Right hindlimb (tissue), 1 donor: ENCODE data around the gene TIGAR.

Experiments used
- DNase-seq: peaks from one replicate; pipeline ENCODE4 v3.0.0-alpha.2; 2018

The TIGAR gene, protein sequence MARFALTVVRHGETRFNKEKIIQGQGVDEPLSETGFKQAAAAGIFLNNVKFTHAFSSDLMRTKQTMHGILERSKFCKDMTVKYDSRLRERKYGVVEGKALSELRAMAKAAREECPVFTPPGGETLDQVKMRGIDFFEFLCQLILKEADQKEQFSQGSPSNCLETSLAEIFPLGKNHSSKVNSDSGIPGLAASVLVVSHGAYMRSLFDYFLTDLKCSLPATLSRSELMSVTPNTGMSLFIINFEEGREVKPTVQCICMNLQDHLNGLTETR

DNA sequence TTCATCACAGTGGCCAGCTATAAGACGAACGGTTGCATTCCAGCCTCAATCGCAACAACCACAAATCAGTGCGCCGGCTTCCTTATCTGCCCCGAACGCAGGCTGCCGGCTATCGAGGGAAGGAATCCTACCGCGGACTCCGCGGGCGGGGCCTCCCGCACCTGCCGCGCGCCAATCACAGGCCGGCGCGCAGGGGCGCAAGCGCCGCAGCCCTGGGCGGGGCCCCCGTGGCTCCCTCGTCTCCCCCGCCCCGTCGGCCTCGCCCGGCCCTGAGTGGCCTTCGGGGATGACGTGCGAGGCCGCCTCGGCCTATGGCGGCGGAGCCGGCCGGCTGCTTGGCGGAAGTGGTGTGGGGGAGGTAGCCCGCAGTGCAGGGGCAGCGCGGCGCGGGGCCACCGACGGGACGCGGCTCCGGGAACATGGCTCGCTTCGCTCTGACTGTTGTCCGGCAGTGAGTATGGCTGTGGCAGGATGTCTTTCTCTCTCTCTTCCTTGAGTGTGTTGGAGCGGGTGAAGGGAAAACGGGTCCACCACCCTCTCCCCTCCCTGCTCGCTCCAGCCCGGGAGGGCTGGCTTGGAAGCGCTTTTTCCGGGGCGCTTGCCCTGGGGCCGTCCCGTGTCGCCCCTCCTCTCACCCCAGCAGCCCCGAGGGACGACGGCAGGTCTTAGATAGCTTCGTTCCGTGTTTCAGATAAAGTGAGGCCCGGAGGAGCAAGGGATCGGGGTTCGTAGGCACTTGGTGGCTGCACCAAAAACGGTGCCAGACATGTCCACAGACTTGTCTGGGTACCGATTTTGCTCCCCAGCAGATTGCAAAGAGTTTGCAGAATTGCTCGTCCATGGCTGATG is at the start of gene TIGAR:
TSS of gene TIGAR (plus strand) at position 361 of the 849 bp plus-strand sequence. CDS start at position 420, 59 bp downstream.
- peak; percentile 95 for DNase-seq

DNA sequence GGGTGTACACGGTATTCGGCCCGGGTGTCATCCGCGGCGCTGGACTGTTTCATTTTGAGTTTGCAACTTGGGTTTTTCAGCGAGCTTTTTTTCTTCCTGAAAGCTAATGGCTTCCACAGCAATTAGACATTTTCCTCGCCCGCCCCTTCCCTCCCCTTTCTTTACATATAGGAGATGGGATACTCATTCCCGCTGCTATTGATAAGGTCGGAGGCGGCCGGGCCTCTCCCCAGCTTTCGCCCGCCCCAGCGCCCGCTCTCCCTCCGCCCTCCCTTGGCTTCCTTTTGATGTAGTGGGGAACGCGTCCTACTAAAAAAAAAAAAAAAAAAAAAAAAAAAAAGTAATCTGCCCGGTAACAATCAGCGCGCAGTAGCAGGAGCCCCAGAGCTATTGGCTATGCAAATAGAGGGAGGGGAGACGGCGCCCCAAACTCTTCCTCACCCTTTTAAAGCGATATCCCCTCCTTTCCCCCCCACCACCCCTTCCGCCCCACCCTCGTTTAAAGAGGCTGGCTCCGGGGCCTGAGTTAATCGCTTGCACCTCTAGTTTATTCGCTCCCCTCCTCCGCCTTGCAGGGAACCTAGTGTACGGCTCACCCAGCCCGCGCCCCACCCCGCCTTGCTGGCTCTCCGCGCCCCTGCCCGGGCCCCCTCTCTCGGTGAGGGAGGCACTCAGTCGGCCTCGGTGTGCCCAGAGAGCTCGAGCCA is 49.1 kb upstream of the TIGAR start:
- peak; percentile 94 for DNase-seq

DNA sequence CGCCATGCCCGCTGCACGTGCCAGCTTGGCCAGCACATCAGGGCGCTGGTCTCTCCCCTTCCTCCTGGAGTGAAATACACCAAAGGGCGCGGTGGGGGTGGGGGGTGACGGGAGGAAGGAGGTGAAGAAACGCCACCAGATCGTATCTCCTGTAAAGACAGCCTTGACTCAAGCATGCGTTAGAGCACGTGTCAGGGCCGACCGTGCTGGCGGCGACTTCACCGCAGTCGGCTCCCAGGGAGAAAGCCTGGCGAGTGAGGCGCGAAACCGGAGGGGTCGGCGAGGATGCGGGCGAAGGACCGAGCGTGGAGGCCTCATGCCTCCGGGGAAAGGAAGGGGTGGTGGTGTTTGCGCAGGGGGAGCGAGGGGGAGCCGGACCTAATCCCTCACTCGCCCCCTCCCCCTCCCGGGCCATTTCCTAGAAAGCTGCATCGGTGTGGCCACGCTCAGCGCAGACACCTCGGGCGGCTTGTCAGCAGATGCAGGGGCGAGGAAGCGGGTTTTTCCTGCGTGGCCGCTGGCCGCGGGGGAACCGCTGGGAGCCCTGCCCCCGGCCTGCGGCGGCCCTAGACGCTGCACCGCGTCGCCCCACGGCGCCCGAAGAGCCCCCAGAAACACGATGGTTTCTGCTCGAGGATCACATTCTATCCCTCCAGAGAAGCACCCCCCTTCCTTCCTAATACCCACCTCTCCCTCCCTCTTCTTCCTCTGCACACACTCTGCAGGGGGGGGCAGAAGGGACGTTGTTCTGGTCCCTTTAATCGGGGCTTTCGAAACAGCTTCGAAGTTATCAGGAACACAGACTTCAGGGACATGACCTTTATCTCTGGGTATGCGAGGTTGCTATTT is 48.4 kb upstream of the TIGAR start:
- DNase-seq, result peak; percentile 86

DNA sequence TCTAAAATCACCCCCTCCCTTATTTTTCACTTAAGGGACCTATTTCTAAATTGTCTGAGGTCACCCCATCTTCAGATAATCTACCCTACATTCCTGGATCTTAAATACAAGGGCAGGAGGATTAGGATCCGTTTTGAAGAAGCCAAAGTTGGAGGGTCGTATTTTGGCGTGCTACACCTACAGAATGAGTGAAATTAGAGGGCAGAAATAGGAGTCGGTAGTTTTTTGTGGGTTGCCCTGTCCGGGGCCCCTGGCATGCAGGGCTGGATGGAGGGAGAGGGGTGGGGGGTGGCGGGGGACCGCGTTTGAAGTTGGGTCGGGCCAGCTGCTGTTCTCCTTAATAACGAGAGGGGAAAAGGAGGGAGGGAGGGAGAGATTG is 47.8 kb upstream of the TIGAR start:
- DNase-seq, result no peak

DNA sequence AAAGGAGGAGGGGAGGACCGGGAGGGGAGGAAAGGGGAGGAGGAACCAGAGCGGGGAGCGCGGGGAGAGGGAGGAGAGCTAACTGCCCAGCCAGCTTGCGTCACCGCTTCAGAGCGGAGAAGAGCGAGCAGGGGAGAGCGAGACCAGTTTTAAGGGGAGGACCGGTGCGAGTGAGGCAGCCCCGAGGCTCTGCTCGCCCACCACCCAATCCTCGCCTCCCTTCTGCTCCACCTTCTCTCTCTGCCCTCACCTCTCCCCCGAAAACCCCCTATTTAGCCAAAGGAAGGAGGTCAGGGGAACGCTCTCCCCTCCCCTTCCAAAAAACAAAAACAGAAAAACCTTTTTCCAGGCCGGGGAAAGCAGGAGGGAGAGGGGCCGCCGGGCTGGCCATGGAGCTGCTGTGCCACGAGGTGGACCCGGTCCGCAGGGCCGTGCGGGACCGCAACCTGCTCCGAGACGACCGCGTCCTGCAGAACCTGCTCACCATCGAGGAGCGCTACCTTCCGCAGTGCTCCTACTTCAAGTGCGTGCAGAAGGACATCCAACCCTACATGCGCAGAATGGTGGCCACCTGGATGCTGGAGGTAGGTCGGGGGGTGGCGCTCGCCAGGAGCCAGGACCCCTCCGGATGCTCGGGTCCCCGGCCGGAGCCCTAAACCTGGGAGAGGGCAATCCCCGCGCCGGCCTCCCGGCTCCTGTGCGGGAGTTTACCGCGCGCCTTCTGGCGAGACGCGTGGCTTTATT is 47.2 kb upstream of the TIGAR start, which contains the start of gene CCND2:
TSS of gene CCND2 (plus strand) at position 111 of the 744 bp plus-strand sequence. CDS start at position 390, 279 bp downstream.
- DNase-seq, result peak; percentile 97

DNA sequence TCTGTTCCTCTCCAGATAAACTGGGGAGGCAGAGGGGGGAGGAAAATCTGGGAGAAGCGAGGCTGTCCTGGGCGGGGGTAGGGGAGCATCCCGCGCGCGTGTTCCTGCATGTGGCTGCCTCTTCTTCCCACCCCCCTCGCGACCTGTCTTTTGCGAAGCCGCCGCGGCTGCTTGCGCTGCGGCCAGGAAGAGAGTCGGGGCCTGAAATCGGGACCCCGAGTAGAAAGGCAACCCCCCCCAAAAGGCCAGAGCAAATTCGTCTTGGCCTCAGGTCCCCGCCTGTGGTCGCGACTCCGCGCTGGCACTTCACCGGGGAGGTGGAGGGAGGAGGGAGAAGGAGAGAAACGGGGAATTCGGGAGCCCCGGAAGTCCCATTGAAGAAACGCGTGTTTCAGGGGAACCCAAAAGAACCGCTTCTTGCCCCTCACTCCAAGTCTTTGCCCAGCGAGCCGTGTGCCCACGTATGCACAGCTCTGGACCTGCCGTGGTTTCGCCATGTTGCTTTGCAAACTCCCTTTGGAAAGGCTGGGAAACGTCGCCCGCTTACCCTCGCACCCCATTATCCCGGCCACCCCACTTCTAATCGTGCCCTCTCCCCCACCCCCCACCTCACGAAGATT is 46.5 kb upstream of the TIGAR start:
- DNase-seq, result peak; percentile 57

DNA sequence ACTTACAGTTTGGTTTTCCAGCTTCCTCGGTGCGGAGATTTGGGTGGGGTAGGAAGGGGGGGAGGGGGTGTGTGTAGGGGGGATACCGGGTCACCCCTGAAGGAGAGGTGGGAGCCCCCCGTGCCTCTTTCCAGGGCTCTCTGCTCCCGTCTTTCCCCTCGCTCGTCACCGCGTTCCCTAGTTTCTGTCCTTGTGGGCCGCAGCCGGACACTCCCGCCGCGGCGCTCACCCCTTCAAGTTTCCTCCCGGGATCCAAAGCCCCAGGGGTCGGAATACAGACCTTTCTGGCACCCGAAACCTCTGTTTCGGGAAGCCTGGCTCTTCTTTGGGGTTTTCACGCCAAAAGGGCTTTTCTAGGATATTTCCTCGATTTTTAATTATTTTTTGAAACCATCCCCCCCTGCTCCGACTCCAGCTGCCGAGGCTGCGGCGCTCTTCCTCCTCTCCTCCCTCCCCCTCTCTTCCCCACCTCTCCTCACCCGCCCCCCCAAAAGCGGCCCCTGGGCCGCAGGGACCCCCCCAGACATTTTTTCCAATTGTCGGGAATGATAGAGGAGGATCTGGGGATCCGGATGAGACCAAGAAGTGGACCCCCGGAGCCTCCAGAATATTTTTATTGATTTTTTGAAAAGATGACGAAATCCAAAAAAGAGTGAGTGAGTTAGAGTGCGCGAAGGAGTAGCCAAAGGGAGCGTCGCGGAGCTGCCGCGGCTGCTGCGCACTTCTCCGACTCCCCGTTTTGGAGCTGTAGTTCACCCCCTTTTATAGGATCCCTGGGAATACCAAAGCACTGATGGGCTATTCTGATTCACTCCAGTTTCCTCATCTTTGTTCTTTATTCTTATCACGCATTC is 45.8 kb upstream of the TIGAR start:
- DNase-seq, result no peak

DNA sequence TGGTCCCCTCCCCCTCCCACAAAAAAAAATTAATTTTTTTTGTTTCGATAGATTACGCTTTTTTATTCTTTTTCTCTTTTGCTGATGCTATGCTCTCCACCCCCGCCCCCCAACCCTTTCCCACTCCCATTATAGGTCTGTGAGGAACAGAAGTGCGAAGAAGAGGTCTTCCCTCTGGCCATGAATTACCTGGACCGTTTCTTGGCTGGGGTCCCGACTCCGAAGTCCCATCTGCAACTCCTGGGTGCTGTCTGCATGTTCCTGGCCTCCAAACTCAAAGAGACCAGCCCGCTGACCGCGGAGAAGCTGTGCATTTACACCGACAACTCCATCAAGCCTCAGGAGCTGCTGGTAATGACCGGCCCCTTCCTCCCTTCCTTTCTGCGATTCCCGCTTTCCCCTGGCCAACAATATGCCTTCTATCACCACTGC is 45.1 kb upstream of the TIGAR start:
- no peak for DNase-seq

DNA sequence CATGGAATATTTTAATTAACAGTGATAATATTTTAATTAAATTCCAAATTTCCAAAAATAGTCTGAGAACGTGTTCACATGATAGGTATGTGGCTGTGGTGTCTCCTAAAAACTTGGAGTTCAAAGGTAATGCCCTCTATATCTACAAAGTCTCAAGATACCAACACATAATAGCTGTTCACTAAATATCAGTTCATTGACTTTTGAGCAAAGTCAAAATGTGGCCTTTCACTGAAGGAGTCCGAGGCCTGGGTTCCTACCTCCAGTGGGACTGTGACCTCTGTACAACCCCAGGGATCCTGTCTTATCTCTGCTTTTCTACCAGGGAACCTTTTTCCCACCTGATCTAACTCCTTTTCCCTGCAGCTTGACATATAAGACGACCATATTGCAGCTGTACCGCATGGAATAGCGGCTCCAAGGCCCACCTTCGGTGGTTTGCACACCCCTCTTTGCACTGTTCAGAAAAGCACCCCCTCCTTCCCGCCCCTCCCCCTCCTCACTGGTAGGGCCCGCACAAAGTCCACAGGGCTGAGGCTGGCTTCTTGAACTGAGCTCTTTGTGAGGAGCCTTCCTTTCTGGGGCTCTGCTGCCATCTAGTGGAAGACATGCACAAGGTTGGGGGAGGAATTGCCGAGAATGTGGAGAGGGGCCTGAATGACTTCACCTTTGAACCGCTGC is 44.3 kb upstream of the TIGAR start:
- peak; percentile 95 for DNase-seq

DNA sequence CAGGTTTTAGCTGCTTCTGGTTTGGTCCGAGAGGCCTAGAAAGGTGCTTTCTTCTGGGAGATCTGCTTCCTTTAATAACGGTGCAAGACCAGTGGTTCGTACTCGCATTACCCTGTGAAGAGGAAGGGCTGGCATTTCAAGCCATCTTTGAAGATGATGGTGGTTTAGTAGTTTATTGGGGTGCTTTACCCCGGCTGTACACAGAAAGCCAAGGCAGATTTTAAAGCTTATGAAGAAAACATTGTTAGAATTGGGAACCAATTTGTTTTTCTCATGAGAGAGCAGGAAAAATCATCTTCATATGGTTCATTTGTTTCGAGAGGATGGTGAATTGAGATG is 43.8 kb upstream of the TIGAR start:
- no peak for DNase-seq

DNA sequence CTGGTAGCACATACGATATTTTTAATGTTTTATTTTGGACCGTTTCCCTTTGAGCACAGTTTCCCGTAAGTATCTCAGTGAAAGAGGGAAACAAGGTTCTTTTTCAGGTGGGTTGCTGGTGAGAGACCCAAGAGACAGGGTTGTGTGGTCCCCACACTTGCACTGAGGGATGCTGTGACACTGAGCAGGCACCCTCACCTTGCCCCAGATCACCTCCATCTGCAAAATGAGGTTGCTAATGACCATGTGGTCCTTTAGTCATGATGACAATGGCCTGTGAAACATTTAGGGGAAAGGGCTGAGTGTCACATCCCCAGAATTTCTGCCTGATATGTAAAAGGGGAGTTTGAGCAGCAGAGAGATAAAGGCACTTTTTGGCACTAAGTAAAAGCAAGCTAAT is 43.2 kb upstream of the TIGAR start:
- DNase-seq, result no peak

DNA sequence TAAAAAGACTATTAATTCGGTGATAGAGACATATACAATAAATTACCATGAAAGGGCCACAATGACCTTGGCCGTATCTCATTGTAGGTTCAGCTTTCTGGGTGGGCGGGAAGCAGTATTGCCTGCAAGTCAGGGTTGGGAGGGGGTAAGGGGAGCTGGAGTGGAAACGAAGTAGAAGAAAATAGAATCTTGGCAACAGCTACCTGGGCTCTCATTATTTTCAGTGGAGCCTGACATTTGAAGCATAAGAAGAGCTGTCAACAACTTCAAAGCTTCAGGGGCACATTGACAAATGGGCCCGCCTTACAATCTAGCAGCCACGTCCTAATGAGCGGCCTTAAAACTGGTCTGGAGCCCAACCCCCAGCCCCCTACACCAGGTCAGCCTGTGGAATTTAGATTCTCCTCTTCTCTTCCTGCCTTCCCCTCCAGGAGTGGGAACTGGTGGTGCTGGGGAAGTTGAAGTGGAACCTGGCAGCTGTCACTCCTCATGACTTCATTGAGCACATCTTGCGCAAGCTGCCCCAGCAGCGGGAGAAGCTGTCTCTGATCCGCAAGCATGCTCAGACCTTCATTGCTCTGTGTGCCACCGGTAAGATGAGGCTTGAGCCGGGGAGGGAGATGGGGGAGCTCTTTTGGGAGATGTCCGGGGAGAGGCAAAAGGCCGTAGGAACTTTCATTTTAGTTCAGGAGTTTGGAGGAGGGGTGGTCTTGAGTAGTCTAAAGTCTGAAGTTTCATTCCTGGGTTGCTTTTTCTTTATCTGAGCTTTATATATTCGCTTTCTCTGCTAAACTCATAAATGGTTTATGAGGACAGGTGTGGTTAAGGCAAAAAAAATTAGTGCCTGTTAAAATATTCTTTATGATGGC is 42.5 kb upstream of the TIGAR start:
- DNase-seq, result no peak

DNA sequence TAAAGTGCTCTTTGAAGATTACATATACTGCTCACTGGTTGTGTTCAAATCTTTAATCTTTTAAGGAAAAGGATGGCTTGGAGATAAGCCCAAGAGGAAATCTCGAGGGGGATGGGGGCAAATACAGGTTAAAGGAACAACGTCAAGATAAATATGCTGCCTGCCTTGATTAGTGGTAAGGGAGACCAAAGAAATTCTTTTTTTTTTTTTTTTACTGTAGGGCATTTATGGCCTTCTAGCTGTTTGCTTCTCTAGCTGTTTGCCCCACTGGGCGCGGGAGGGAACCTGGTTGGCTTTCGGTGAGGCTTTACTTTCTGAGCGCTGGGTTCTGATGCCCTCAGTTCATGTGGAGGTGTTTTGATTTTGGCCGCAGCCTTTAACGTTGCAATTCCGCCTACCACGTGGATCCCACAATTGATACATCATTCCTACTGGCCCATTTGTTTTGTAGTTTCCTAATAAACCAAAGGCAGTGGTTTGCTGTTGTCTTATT is 41.8 kb upstream of the TIGAR start:
- DNase-seq, result no peak

DNA sequence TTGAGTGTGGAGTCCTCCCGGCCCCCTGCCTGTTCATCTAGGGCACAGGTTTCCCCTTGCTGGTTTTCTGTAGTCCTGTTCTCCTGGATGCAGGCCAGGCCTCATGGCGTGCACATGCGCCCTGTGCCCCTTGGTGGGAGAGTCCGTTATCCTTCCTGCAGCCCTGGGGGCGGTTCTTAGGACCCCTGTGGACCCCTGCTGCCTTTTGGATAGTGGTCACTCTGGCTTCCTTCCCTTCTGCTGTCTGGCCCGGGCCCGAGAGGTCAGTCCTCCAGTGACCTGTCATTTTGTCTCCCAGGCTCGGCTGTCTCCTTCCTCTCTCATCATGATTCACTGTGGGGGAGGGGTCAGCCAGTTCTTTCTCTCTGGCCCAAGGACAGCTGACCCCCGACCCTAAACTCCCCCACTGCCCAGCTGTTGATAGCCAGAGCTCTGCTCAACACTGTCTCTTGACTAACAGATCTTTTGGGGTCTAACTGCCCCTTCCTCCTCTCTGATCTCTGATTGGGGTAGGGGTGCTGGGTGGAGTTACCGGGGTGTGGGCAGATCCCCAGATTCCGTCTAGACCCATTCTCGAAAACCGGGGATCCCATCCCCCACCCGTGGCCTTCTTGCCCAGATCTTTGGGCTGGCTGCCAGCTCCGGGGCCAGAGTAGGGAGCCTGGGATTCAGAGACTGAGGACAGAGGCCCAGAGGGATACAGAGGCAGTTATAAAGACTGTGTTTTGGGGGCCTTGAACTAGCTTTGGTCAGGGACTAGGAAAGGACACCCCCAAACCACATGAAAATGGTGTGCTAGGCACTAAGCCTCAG is 40.5 kb upstream of the TIGAR start:
- DNase-seq, result no peak

DNA sequence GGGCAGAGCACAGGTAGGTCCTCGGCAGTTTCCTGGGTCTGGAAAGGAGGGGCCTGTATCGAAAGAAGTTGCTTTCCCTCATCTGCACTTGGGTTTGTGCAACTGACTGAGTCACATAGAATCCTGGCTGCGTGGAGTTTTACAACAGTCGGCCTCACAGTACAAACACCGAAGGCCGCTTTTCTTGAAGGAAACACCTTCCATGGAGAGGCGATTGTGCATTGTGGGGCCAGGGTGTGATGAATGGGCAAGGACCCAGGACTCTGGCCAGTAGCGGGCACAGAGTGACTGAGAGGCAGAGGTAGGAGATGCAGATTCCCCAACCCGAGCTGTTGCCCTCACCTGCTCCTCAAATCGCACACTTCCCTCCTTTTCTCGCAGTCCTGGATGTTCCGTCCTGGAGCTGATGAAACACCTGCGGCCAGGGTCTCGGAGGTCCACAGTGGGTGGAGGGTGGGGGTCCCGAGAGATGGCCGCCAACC is 39.8 kb upstream of the TIGAR start:
- DNase-seq, result no peak

DNA sequence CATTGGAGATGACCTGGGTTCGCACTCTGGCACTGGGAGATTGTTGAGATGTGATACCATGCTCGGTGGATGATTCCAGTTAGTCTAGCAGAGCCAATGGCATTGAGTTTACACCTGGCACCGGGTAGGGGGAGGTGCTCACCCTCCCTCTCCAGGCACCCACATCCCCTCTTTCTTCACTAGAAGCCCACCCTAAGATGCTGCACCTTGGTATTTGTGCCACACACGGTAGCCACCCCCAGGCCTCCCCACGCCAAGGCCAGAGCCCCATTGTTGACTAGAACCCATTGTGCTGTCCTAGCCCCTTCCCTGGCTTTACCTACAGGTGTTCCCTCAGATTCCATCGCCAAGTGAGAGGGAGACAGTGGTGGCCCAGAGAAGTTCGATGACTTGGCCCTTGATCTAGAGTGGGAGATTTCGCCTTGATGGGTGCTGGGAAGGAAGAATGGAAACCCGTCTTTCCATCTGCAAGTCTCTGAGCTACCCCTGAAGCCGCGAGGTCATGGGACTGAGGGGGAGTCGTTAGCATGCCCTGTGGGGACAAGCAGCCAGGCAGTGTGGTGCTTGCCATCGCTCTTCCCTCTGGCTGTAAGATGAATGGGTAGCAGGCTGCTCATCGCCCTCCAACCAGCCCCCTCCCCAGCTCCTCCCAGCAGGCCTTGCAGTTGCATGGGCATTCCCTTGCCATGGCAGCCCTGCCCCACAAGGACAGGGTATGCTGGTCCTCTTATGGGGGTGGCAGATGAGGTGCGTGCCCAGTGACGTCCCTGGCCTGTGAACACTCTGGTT is 38.7 kb upstream of the TIGAR start:
- no peak for DNase-seq
